Kidney tubule cell (primary cell): ENCODE data around the gene ARFIP2.

Experiments used
- DNase-seq: peaks from one replicate; pipeline ENCODE4 v3.0.0-alpha.2; 2018; ENCODE audit warnings: low spot score

Gene ARFIP2

DNA sequence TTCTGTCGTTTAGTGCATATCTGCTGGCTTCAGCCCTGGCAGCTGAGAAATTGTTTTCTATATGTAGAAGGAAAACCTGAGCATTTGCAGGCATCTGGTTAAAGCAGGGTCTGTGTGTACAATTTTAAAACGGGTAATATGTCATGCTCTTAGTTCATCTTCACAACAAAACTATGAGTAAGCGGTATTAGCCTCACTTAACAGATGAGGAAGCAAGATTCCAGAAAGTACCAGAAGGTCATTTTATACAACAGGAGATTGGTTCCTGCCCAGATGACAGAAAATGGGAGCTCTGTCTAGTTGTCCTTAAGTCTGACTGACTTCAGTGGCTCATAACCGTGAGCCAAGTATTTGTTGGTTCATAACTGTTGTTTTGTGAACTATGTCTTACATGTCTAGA is 1.3 kb upstream of the ARFIP2 start:
- no peak for DNase-seq

DNA sequence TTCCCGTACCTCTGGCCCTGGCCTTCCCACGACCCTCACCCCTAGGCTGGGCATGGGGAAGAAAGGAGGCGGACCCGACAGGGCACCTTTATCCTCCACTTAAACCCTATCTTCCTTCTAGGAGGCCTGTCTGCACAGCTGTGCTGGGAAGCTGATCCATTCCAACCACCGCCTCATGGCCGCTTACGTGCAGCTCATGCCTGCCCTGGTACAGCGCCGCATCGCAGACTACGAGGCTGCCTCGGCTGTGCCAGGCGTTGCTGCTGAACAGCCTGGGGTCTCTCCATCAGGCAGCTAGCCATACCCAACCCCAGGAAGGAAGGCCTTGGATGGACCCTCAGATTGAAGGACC is 769 bp upstream of the ARFIP2 start:
- peak; percentile 15 for DNase-seq

DNA sequence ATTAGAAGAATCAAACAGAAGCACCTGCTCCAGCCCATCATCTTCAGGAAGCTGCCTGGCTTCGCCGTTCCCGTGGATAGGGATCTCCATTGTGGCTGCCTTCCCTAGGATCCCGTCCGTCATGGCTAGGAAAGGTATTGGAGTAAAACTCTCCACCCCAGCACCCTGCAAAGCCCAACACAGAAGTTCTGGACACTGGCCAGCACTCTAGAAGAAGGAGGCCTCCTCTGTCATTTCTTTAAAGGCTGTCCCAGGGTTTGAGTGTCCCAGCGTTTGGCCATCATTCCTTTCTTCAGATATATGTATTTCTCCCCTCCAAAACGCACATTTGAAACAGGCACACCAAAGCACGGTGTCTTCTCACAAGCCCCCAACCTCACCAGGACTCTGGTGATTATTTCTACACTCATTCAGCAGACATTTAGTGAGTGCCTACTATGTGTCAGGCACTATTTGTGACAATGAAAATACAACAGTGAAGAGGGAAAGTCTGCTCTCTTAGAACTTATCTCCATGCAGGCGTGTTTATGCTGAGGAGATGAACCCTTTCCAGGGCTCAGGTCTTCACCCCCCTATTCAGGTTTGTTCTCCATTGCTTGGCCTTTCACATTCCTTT is 724 bp downstream of the ARFIP2 start:
- no peak for DNase-seq

DNA sequence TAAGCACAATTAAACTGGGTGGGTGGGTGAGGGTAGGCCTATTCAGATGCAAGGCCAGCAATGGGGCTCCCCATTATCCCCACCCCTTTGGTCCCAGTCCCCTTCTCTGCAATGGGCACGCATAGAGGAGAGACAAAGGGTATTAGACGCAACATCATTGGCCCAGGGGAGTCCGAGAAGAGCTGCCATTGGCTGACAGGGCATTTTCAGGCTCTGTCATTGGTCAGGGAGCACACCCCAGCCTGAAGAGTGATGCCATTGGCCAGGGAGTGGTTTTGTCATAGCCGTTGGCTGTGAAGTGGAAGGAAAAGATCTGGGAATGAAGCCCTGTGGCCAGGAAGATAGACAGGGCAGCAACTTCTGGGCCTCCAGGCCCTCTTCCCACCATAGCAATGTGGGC is 4.6 kb downstream of the ARFIP2 start:
- no peak for DNase-seq

DNA sequence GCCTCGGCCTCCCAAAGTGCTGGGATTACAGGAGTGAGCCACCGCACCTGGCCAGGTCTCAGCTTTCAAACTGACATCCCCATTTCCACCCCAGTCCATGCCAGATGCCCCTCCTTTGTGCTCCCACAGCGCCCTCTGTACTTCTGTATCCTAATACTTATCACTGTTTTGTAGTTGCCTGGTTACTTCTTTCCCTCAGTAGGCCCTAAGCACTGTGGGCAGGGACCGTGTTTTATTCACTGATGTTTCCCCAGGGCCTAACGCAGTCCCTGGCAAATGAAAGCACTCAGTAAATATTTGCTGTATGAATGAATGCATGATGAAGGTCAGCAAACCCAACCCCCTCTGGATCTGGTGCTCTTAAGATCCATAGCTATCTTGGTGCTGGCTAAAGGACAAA is 5.2 kb downstream of the ARFIP2 start:
- DNase-seq: no peak

DNA sequence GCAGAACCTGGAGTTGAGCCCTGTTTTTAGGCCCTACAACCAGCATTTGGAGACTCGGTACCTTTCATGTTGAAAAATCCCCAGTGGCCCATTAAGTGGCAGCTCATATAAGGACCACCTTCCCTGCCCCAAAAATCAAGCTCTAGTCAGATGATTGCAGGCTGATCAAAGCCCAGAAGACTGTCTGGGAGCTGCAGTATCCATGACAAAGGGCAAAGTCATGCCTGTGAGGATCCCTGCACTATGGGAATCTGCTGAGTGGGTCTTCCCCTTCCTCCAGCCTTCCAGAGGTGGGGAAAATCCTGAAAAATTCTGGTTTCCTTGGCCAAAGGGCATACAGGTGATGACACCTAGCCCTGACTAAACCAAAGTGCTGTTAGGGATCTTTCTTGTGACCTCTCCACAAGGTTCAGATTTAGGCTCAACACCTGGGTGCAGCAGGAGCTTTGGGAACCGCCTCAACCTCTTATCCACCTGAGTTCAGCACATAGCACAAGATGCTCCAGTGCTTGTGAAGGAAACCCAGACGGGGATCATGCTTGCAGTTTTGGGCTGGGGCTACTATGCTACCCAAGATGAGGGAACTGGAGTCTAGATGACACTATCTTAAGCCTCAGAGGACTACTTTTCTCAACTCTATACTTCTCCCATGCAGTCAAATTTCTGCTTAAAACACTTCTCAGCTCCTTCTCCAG is 6.2 kb downstream of the ARFIP2 start:
- peak; percentile 2 for DNase-seq

DNA sequence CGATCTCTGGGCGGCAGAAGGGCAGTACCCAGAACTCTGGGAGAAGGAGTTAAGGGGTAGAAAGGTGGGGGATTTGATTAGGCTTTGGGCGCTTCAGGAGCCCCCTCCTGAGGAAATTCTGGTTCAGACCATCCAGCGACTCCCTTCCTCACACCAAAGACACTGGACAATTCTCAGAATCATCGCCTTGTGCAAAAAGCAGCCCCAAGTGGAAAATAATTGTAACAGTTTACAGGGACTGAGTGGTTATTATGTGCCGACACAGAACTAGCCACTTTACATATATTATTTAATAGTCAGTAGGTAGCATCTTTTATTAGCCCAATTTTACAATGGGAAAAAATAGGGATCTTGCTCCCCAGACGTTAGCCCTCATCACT is 6.7 kb downstream of the ARFIP2 start:
- no peak for DNase-seq

DNA sequence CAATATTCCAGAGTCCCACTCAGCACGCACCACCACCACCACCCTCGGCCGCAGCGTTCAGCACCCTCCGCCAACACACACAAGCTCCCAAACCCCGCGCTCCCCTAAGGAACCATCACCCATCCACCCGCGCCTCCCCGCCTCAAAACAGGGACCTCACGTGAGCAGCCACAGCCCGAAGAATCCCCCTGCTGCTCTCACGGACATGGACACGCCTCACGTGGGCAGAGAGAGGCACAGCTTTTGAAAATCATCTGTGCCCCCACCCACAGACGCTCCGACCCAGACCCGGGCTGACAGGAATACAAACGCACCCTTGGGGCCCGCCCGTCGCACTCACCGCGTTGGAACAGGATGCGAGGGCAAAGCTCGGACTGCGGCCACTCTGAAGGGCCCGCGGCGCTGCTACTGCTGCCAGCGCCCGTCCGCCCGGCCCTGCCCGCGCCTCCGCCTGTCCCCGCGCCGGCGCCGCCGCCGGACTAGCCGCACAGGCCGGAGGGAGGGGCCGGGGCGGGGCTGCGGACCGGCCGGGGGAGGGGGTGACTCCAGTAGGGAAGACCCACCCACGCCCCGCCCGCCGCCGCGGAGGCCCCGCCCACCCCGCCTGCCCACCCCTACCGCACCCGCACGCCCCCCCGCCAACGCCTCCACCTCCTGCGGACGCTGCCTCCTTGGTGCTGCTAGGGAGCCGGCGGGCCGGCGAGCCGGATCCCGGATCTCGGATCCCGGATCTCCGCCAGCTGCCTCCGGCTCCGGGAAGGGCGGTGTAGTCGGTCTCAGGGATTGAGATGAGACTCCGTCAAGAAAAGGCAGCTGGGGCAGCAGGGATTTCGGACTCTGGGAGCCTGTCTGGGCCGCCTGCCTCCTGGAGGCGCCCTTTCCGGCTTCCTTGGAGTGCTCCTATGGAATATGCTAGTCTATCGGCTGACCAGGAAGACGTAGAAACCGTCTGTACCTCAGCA is 7.4 kb downstream of the ARFIP2 start, which contains the start of gene TRIM3:
Gene TRIM3 (minus strand): TSS at position 491 of the 962 bp plus-strand sequence. CDS start 8,246 bp downstream, outside the sequence.
- peak; percentile 89 for DNase-seq

DNA sequence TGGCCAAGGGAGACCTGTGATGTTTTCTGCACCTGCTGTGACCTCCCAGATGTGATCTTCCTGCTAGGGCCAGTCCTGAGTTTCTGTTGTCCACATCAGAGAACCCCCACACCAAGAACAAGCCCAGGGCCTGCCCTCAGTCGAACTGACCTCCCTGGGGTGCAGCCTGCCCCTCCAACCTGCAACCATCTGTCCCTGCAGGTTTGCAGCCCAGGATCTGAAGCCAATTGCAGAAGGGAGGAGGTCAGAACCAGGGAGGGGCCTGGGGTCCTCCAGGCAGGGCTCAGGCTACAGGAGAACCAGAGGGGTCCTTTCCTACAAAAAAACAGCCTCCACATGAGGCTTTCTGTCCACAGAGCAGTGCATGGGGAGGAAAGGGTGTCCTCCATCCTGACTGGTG is 8.2 kb downstream of the ARFIP2 start:
- no peak for DNase-seq

DNA sequence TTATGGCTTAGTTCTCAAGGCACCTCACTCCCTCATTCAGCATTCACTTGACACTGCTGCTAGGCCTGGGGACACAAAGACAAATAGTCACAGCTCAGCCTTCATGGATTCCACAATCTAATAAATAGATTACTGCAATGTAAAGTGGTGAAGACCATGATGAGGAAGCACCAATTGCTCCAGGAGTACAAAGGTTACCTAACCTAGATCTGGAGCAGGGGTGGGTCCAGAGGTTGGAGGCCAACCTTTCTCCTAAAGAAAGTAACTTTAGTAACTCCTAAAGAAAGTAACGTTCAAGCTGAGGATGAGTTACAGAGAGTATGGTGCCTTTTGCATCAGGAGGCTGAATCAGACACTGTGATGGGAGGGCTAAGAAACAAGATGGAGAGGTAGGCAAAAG is 11.5 kb downstream of the ARFIP2 start:
- DNase-seq: no peak

DNA sequence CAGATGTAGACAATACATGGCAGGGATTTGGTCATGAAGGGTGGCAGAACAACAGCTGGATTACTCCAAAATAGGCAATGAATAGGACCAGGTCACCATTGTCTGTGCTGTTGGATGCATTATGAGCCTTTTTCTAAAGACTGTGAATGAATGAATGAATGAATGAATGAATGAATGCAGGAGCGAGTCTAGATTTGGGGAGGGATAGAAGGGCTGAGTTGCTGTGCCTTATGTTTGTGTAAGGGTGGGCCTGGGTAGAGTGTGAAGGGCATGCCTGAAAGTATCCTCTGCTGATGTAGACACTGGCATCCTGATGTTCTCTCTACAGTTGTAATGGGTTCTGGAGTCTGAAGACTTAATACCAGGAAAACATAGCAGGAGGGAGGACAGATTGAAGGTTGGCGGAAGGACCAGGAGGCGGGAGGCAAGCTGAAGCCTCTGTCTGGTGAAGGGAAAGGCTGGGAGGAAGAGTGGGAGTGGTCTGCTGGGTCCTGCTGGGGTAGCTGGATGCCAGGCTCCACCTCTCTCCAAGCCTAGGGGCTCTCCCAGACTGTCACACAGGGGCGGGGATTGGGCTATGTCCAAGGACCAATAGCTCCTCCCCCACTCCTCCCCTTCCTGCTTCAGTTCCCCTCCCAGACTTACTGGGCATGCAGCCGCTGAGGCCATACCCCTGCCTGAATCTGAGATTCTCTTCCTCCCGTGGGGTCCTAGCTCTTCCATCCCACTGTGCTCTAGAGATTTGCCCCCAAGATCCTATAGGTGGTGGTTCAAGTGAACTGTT is 12.2 kb downstream of the ARFIP2 start:
- DNase-seq: peak; percentile 74

DNA sequence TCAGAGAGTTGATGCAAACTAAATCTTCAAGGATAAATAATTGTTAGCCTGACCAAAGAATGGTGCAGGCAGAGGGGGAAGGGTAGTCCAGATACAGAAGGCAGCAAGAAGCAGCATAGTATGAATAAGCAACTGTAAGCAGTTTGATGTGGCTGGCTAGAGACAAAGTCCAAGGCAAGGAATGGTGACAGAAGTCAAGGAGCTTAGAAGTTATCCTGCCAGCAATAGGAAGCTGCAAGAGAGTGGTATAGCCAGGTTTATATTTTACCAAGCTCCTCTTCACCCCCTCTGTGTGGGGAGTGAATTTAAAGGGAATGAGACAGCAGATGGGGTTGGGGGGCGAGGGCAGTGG is 22.1 kb downstream of the ARFIP2 start:
- no peak for DNase-seq

DNA sequence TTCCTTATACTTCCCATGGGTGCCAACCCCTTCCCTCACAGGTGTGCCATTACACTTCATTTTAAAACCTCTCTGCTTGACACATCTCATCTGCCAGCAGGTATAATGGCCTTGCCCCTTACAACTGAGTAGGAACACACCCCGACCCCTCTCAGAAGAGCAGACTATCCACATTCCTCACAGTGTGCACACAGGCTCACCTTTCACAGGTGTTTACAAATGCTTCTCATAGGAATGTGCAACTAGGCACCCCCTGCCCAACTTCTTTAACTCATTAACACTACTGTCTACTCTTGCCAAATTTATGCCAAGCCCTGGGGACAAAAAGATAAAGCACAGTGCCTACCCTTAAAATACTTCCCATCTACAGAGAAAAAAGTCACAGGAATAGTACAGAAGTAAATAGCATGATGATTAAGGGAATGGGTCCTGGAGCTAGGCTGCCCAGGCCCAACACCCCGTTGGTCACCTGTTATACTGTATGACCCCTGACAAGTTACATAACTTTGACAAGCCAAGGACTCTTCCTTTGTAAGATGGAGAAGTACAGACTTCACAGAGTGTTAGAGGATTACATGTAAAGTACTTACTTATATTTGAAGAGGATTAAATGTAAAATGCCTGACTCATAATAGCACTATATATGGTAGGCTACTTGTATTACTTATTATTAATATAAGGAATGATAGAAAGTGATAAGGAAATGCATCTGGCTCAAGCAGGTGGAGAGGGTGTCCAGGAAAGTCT is 22.6 kb downstream of the ARFIP2 start:
- no peak for DNase-seq

DNA sequence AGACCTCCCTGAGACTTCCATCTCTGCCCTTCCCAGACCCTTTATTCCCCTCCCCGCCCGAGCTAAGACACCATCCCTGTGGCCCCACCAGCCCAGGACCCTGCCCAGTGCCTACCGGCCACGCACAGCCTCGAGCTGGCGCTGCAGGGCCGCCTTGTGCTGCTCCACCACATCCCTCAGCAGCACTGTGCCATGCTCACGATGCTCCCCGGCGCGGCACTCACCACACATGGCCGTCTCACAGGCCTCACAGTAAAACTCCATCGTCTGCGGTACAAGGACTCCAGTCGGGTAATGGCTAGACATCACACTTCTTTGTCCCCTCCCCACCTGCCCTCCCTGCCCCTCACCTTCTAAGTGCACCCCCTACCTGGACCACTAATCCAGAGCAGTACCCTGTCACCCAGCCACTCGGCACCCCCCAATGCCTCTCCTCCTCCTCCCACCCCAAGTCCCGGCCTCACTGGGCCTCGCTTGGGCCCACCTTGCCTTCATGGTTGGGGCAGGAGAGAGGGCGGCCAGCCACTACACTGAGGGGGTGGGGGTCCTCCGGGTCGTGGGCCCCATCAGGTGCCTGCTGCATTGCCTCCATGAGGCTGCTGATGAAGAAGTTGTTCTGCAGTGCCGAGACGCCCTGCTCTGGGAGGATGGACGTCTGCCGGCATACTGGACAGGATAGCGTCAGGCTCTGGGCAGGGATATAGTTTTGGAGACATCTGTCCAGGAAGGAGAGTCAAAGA is 23.4 kb downstream of the ARFIP2 start:
- DNase-seq: no peak

DNA sequence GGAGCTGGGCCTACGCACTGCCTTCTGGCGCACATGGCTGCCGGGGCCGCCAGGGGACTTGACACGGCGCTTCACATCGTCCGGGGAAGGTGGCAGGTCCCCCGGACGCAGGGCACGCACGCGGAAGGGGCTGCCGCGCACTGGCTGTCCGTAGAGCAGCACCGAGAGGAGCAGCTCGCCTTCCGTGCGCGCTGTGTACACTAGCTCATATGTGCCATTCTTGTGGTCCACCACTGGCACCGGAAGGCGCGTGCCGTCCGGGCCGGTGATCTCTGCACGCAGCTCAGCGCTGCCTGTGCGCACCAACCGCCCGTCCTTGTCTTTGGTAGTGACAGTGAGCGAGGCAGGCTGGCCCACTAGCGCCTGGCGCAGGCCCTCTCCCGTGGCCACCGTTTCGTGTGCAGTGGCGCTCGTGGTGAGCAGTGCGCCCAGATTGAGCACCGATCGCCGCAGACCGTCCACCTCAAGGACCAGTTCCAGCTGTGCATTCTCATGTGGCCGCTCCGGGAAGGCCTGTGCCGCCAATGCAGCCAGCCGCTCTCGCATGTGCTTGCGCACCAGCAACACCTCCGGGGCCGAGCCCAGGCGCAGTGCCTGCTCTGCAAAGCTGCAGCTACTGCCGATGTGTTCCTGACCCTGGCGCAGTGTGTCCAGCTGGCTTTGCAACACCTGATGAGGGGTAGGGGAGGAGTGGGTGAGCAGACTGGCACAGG is 24.6 kb downstream of the ARFIP2 start:
- no peak for DNase-seq

DNA sequence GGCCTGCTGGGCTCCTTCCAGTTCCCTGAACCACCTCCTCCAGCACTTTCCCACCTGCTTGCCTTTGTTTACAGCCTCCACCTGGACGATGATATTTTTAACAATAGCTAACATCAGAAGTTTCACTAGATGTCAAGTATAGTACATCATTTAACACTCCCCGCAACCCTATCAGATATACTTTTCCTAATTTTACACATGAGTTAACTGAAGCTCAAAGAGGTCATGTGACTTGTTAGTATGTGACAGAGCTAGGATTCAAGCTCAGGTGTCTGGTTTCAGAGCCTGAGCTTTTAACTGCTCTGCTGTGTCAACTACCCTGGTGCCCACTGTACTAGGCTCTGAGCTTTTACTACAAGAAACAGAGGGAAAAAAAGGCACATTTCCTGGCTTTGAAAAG is 26.1 kb downstream of the ARFIP2 start:
- no peak for DNase-seq

DNA sequence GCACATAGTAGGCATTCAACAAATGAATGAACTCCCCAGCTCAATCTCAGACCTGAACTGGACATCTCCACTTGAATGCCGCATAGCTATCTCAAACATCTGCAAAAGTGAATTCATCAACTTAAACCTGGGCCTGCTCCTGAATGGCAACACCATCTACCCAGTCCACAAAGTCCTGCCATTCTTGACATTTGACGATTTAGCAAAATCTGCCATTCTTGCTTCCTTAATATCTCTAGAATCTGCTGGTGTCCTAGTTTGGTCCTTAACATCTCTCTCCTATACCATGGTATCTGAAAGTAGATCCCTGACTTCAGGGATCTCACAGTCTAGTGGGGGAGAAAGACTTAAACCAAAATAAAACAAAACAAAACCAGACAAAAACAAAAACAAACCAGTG is 28.0 kb downstream of the ARFIP2 start:
- DNase-seq: no peak

DNA sequence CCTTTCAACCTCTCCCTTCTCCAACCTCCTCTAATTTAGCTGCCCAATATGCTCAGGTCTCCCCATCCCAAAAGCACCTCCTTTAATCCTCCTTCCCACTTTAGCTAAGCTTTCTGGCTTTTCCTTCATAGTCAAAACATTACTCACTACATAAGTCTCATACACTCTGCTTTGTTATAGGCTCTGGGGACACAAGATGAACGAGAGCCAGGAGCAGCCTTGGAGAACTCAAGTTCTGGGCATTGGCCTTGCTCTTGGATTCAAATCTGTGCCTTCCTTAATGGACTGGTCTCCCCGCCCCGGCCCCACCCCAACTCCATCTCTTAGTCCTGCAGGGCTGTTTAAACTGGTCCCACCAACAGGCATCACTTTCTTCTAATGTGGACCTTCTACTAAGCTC is 28.9 kb downstream of the ARFIP2 start:
- DNase-seq: no peak

DNA sequence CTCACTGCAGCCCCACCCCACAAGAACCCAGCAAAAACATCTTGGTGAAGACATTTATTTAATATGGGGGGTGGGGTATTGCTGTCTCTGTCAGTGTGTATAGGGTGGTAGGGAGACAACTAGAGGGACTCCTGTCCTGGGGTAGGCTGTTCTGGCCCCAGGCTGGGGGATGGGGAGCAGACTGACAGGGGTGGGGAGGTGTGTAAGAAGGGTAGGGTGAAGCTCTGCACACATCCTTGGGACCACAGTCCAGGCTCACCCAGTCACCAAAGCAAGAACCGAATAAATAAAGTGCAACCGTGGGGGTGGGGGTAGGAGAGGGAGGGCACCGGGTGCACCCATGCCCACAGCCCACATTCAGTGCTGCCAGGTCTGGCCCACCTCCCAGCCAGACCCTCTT is 32.6 kb downstream of the ARFIP2 start:
- no peak for DNase-seq
